Gastrocnemius medialis (tissue), 4 donors: ENCODE results near the gene PPARG.

ENCODE experiments used
- CTCF ChIP-seq, 5 experiments: fragments of 450-650 bp in 3 of 5; fragments of 200-600 bp in 2 of 5; sonication (generic) in 2 of 5; IDR thresholded peaks in 4 of 5; conservative IDR thresholded peaks in 1 of 5; 1 replicate in 4 of 5; 2 replicates in 1 of 5; pipeline ENCODE4 v1.5.1; 2016 to 2019; ENCODE audit warnings: antibody characterized with exemption in 5 of 5, mild to moderate bottlenecking in 3 of 5, moderate library complexity in 3 of 5
- POLR2A ChIP-seq, 2 donors: fragments of 450-650 bp; IDR thresholded peaks; one replicate each; pipeline ENCODE4 v1.6.1; 2017; ENCODE audit warnings: antibody characterized with exemption in 2 of 2, mild to moderate bottlenecking in 2 of 2, moderate library complexity in 2 of 2

GRCh38 chr3:12465151-12465835 is 176.4 kb downstream of the PPARG start:
- TF ChIP-seq CTCF (IDR thresholded peaks at IDR 0.05 in 4 of 5, conservative IDR thresholded peaks at IDR 0.05 in 1 of 5) (no peak), POLR2A (IDR thresholded peaks at IDR 0.05) (no peak)
